Measurements from ENCODE around the gene HTRA2.

The HTRA2 gene

DNA sequence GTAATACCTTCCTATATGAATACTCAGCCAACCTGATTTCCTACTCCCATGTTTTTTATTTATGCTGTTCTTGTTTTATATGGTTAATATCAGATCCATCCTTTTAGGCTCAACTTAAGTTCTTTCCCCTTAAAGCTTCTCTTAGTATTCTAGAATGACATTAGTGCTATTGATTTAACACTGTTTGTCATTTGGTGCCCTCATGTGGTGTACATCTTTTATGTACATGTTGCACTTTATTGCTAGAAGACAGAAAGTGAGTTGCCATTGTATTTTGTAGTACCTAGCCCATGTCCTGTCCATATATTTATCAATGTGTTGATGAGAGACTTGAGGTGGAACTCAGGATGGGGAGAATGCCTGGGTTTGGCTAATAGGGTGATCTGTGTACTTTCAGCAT, 2.5 kb downstream of the HTRA2 start:
- no peaks in the 10 kb centered on the region for H3K9me3 ChIP-seq (ENCODE audit: low read length)
- H3K4me3 ChIP-seq (ENCODE audit: low read length) = no peak overlapping the region
- H3K4me1 ChIP-seq (ENCODE audit: insufficient read depth, low read length) = peaks cover 27% of the 10 kb centered on the region
- H3K27me3 ChIP-seq (ENCODE audit: insufficient read depth, low read length) = no peaks in the 10 kb centered on the region
- H2AFZ ChIP-seq (ENCODE audit: low read depth, low read length) = no peak overlapping the region
- peaks cover 32% of the 10 kb centered on the region for H3K36me3 ChIP-seq (ENCODE audit: insufficient read depth, low read length)

DNA sequence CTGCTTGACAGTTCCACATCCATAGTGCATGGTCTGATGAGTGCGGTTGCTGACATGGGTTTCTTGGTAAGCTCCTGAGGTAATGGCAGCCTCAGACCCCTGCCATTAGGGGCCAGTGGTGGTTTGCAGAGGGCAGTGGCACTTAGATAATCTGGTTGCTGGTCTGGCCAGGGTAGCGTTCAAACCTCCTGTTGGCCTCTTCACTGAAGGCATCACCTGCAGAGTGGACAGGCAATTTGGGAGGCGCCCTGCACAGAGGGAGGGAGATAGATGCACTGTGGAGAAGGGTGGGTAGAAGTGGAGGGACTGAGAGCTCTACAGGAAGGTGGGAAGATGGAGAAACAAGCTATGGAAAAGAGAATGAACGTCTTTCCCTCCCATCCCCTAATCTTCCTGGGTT, 3.7 kb downstream of the HTRA2 start:
- peaks cover 22% of the 10 kb centered on the region for H3K36me3 ChIP-seq (ENCODE audit: insufficient read depth, low read length)

DNA sequence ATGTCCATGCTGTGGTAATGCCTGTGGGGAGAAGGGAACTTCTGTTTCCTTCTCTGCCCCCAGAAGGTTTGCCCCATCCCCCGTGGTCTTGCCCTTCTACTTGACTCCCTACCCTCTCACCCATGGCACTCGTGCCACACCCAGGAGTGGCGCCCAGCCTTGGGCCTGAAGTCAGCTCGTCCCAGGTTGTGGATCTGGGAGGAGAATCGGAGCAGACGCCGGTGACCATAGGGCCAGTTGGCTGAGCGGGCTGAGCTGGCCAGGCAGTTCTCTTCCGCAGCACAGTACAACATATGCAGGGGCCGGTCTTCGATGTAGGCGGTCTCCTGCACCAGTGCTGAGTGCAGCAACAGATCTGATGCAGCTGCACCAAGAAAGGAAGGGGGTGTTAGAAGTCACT, 4.7 kb downstream of the HTRA2 start:
- H3K36me3 ChIP-seq (ENCODE audit: insufficient read depth, low read length) = peaks cover 22% of the 10 kb centered on the region
- peaks cover 15% of the 10 kb centered on the region for H3K4me1 ChIP-seq (ENCODE audit: insufficient read depth, low read length)
- no peaks in the 10 kb centered on the region for H3K9me3 ChIP-seq (ENCODE audit: low read length)
- H2AFZ ChIP-seq (ENCODE audit: low read depth, low read length) = no peak overlapping the region
- H3K27me3 ChIP-seq (ENCODE audit: insufficient read depth, low read length) = no peaks in the 10 kb centered on the region
- no peak overlapping the region for H3K4me3 ChIP-seq (ENCODE audit: low read length)

More for the DNA sequence above, 3.7 kb downstream of the HTRA2 start:
- H2AFZ ChIP-seq (ENCODE audit: low read depth, low read length) = no peak overlapping the region
- H3K27me3 ChIP-seq (ENCODE audit: insufficient read depth, low read length) = no peaks in the 10 kb centered on the region
- H3K4me3 ChIP-seq (ENCODE audit: low read length) = no peak overlapping the region
- H3K9me3 ChIP-seq (ENCODE audit: low read length) = no peaks in the 10 kb centered on the region
- H3K4me1 ChIP-seq (ENCODE audit: insufficient read depth, low read length) = peaks cover 23% of the 10 kb centered on the region

DNA sequence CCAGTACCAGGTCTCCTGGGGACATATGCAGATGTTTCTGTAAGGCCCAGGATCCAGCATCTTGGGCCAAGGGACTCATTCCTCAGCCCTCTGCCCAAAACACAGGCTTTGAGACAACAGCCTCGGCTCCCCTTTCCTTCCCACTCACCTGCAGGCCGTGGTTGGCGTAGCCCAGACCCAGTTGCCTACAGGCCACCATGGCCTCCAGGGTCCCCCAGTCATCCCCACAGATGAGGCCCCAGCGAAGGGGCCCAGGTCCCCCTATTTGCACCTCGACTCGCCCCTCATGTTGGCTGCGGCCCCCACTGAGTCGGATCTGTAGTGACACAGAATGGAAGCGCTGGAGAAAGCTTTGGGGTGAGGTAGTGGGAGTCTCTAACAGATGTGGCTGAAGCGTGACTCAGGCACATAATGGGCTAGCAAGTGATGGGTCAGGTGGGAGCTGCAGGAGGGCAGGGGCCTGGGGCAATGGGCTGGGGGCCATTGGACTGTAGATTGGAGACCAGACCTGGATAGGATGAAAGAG, 5.8 kb downstream of the HTRA2 start:
- Histone ChIP-seq H3K9me3 (ENCODE audit: low read length) (no peaks in the 10 kb centered on the region), H3K27me3 (ENCODE audit: insufficient read depth, low read length) (no peaks in the 10 kb centered on the region), H3K36me3 (ENCODE audit: insufficient read depth, low read length) (peaks cover 22% of the 10 kb centered on the region), H2AFZ (ENCODE audit: low read depth, low read length) (no peak overlapping the region), H3K4me1 (ENCODE audit: insufficient read depth, low read length) (peaks cover 14% of the 10 kb centered on the region), H3K4me3 (ENCODE audit: low read length) (no peak overlapping the region)

DNA sequence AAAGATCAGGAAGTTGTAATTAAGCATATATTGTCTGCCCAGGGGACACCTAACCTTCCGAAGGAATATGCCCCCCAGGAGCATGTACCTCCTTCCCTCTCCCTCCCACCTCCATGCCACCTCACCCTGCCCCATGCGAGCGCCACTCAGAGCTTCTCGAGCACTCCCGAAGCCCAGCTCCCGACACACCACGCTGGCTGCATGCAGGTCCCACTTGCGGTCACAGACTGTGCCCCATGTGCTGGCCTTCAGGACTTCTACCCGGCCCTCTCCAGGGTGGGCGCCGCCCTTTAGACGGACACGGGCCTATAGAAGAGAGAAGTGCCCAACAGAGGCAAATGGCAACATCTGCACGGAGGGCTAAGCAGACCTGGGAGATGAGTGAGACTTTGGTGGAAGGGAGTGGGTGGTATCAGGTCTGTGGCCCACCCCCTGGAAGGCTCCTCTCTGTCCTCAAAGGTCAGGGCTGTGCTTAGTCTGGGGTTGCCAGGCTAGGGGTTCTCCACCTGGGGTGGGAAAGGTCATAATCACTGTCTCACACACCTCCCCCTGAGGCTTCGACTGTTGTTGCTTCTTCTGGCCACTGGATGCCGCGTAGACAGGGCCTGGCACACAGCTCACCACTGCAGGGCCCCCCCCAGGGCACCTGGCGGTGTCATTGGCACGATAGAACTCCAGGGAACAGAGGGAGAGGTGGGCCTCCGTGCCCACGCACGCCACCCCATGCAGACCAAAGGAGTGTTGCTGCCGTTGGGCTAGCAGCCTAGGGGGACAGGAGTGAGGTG, 6.6 kb downstream of the HTRA2 start:
- Histone ChIP-seq H3K4me3 (ENCODE audit: low read length) (no peak overlapping the region), H3K9me3 (ENCODE audit: low read length) (no peaks in the 10 kb centered on the region), H2AFZ (ENCODE audit: low read depth, low read length) (no peak overlapping the region), H3K27me3 (ENCODE audit: insufficient read depth, low read length) (no peaks in the 10 kb centered on the region), H3K4me1 (ENCODE audit: insufficient read depth, low read length) (peaks cover 5% of the 10 kb centered on the region), H3K36me3 (ENCODE audit: insufficient read depth, low read length) (peaks cover 22% of the 10 kb centered on the region)

DNA sequence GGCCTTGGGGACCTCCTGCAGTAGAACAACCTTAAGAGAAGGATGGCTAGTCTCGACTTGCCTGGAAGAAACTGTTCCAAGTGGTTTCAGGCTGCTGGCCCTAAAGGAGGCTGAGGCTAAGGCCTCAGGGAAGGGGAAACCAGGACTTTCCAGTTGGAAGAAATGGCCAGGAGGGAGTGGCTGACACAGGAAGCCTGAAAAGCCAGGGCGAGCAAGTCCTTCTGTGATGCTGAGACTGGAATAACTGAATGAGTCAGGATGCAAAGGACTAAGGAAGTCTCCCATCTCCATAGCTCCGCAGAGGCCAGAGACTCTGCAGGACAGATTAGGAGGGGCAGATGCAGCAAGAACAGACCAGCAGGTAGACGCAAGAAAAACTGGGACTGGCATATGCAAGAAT, 7.4 kb downstream of the HTRA2 start:
- no peaks in the 10 kb centered on the region for H3K9me3 ChIP-seq (ENCODE audit: low read length)
- H3K4me3 ChIP-seq (ENCODE audit: low read length) = no peak overlapping the region
- H3K27me3 ChIP-seq (ENCODE audit: insufficient read depth, low read length) = no peaks in the 10 kb centered on the region
- peaks cover 15% of the 10 kb centered on the region for H3K36me3 ChIP-seq (ENCODE audit: insufficient read depth, low read length)
- peaks cover 2% of the 10 kb centered on the region for H3K4me1 ChIP-seq (ENCODE audit: insufficient read depth, low read length)
- H2AFZ ChIP-seq (ENCODE audit: low read depth, low read length) = no peak overlapping the region

DNA sequence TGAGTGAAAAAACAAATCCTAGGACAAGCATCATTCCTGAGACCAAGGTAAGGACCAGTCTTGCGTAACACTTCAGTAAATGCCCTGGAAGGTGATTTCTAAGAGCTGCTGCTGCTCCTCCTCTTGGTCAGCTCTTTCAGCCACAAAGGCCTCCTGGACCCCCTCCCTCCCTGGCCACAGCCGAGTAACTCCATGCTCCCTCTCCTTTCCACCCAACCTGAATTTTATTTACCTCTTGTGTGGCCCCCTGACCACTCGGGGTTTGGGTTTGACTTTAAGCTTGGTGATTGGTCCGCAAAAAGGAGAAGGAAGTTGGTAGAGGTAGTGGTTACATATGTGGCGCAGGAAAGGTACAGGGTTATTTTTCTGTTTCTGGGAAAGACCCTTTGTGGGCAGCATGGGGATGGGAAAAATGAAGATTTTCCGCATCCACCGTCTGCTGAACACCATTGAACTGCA, 9.2 kb downstream of the HTRA2 start:
- H3K4me1 ChIP-seq (ENCODE audit: insufficient read depth, low read length) = no peaks in the 10 kb centered on the region
- H3K4me3 ChIP-seq (ENCODE audit: low read length) = no peak overlapping the region
- no peaks in the 10 kb centered on the region for H3K27me3 ChIP-seq (ENCODE audit: insufficient read depth, low read length)
- peaks cover 4% of the 10 kb centered on the region for H3K36me3 ChIP-seq (ENCODE audit: insufficient read depth, low read length)
- H2AFZ ChIP-seq (ENCODE audit: low read depth, low read length) = no peak overlapping the region
- H3K9me3 ChIP-seq (ENCODE audit: low read length) = no peaks in the 10 kb centered on the region

DNA sequence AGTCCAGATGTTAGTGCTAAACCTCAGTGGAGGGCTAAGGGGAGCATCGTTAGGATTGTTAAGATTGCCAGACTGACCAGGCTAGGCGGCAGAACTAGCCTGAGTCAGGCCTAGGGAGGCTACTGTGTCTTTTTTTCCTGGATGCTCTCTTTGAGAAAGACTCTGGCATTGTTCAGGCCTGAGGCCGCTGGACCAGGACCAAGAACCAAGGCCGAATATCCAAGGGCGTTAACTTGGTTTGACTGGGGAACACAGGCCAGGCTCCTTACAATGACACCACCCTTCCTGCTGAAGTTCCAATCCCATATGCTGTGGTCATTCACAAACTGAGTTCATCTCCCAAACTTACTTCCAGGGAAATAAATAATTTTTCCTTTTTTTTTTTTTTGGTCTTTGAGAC, 10.6 kb downstream of the HTRA2 start:
- H3K4me1 ChIP-seq (ENCODE audit: insufficient read depth, low read length) = no peaks in the 10 kb centered on the region
- no peaks in the 10 kb centered on the region for H3K27me3 ChIP-seq (ENCODE audit: insufficient read depth, low read length)
- no peak overlapping the region for H2AFZ ChIP-seq (ENCODE audit: low read depth, low read length)
- no peak overlapping the region for H3K4me3 ChIP-seq (ENCODE audit: low read length)
- H3K9me3 ChIP-seq (ENCODE audit: low read length) = no peaks in the 10 kb centered on the region
- H3K36me3 ChIP-seq (ENCODE audit: insufficient read depth, low read length) = no peaks in the 10 kb centered on the region

DNA sequence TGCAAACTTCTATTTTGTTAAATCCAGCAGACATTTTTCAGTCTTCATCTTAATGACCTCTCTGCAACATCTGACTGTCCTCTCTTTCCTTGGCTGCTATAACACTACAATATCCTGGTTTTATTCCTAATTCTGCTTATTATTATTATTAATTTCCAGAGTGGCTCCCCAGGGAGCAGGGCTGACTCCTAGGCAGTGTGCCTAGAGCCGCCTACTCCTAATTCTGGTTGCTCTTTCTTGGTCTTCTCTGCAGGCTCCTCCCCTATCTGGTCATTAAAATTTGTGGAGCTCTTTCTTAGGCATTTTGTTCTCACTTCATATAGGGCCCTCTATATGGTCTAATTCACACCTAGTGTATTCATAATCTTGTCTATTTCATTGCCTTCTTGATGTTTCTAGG, 13.2 kb downstream of the HTRA2 start:
- Histone ChIP-seq H2AFZ (ENCODE audit: low read depth, low read length) (no peak overlapping the region), H3K36me3 (ENCODE audit: insufficient read depth, low read length) (no peaks in the 10 kb centered on the region), H3K9me3 (ENCODE audit: low read length) (no peaks in the 10 kb centered on the region), H3K27me3 (ENCODE audit: insufficient read depth, low read length) (no peaks in the 10 kb centered on the region), H3K4me1 (ENCODE audit: insufficient read depth, low read length) (no peaks in the 10 kb centered on the region), H3K4me3 (ENCODE audit: low read length) (no peak overlapping the region)

DNA sequence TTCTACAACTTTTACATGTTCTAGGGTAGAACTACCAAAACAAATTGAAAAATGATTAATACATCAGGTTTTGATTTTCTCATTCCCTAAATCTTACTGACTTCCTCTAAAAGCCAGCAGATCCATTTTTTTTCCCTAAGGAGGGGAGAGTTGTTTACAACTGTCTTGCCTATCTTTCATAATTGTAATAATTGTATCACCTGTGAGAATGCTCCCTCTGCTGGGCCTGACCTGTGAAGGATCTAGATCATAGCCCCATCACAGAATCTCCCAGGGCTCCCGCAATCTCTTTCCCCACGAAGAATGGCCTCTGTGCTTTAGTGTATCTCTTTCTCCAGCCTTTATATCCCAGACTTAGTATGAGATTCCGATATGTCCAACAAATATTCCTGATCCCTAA, 14.9 kb downstream of the HTRA2 start:
- Histone ChIP-seq H3K36me3 (ENCODE audit: insufficient read depth, low read length) (peaks cover 11% of the 10 kb centered on the region), H3K4me1 (ENCODE audit: insufficient read depth, low read length) (no peaks in the 10 kb centered on the region), H3K27me3 (ENCODE audit: insufficient read depth, low read length) (no peaks in the 10 kb centered on the region), H2AFZ (ENCODE audit: low read depth, low read length) (no peak overlapping the region), H3K4me3 (ENCODE audit: low read length) (no peak overlapping the region), H3K9me3 (ENCODE audit: low read length) (no peaks in the 10 kb centered on the region)

DNA sequence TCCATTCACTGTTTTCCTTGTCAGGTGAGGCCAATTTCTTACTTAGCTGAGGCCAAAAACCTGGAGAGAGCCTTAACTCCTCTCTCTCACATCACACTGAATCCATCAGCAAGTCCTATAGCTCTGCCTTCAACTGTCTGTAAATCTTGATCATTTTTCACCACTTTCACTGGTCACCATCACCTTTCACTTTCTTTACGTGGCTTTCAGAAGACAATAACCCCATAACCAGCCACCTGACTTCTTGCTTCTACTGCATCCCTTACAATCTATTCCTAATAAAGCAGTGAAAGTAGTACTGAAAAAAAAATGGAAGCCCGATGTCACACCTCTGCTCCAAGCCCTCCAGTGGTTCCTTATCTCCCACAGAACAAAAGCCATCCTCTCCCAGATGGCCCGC, 16.3 kb downstream of the HTRA2 start:
- Histone ChIP-seq H3K4me3 (ENCODE audit: low read length) (no peak overlapping the region), H3K27me3 (ENCODE audit: insufficient read depth, low read length) (no peaks in the 10 kb centered on the region), H3K36me3 (ENCODE audit: insufficient read depth, low read length) (peaks cover 21% of the 10 kb centered on the region), H3K9me3 (ENCODE audit: low read length) (peaks cover 3% of the 10 kb centered on the region), H3K4me1 (ENCODE audit: insufficient read depth, low read length) (no peaks in the 10 kb centered on the region), H2AFZ (ENCODE audit: low read depth, low read length) (no peak overlapping the region)

DNA sequence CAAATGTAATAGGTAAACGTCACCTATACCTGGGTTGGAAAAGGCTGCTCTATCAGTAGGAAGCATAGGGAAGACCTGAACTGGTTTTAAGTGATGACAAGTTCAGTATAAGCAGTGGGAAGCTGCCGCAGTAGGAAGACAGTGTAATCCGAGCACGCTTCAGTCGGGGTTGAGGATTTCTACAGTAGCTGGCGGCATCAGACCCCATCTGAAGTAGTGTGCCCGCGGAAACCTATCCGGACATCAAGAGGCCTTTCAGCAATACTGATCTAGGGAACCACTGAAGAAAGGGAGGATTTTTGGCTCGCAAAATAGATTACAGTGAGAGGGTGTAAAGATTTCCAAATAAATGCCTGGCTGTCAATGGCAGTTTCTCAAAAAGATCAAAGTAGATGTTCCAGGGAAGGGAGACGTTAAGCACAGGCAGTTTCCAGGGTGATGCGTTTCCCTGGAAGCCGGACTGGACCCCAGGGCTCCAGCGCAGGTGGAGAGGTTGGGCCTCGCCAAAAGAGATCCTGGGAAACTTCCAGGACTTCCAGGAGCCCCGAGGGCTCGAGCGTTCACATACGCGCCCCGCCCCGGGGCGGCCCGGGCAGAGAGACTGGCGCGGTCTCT, 18.7 kb downstream of the HTRA2 start:
- Histone ChIP-seq H3K36me3 (ENCODE audit: insufficient read depth, low read length) (peaks cover 25% of the 10 kb centered on the region), H3K4me1 (ENCODE audit: insufficient read depth, low read length) (peaks cover 8% of the 10 kb centered on the region), H3K4me3 (ENCODE audit: low read length) (no peak overlapping the region), H3K9me3 (ENCODE audit: low read length) (peaks cover 3% of the 10 kb centered on the region), H2AFZ (ENCODE audit: low read depth, low read length) (no peak overlapping the region), H3K27me3 (ENCODE audit: insufficient read depth, low read length) (no peaks in the 10 kb centered on the region)

DNA sequence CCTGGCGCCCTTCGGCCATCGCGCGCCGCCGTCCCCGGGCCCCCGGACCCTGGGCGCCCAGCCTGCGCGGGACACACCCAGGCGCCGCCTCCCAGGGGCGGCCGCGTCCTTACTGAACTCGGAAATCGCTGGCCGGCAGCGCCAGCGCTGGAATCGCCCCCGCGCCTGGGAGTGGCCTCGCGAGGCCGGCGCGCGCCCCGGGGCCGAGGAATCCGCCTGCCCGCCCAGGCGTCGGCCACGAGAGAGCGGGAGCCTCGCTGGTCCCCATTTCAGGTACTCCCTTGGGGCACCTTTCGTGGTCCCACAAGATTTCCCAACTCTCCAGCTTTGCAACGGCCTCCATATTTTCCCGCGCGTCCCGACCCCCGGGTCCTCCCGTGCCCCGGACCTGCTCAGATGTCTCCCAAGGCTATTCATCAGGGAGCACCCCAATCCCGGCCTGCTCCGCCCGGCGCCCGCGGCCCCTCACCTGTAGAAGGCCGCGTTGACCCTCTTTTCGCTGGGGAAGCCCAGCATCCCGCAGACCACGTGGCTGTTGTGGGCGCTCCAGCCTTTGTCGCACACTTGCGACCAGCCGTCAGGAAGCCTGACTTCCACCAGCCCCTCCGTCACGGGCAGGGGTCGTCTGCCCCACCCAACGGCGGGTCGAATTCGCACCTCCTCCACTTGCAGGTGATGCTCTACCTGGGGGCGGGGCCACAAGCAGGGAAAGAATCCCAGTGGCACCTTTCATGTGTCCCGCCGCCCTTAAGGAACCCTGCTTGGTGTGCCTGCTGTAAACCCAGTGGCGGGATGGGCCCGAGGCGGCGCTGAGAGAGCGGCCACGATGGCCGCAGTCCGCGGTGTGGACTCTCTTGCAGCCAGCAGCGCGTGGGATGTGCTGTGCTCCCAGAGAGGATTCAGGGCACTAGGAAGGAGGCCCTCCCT, 19.4 kb downstream of the HTRA2 start:
- Histone ChIP-seq H3K9me3 (ENCODE audit: low read length) (peaks cover 3% of the 10 kb centered on the region), H2AFZ (ENCODE audit: low read depth, low read length) (no peak overlapping the region), H3K36me3 (ENCODE audit: insufficient read depth, low read length) (peaks cover 25% of the 10 kb centered on the region), H3K4me1 (ENCODE audit: insufficient read depth, low read length) (peaks cover 8% of the 10 kb centered on the region), H3K27me3 (ENCODE audit: insufficient read depth, low read length) (no peaks in the 10 kb centered on the region), H3K4me3 (ENCODE audit: low read length) (no peak overlapping the region)
